NCI-H345 treated with DMSO at 0.1 percent for 48 hours (cell line): ENCODE measurements around the gene ATP2C2.

ENCODE experiments used
- DNase-seq: peaks from one replicate; lab custom pipeline; 2025; ENCODE audit not compliant: unreplicated experiment; lab: John Stamatoyannopoulos, UW

The ATP2C2 gene

DNA sequence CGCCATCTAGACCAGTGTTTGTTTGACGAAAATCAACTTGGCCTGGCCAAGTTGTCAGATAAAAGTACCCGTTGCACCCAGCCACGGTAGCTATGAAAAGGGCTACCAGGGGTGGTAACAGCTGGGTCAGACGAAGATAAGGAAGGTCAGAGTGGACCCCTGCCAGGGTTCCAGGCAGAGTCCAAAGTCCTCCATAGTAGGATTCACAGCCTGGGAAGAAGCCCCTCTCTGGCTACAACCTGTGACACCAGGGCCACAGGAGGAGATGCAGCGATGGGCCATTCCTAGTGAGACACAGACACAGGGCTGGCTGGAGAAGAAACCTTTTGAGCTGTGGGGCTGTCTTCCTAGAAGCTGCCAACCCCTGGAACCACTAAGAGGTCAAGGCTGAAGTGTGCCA is 96.8 kb downstream of the ATP2C2 start:
- no peak for DNase-seq

DNA sequence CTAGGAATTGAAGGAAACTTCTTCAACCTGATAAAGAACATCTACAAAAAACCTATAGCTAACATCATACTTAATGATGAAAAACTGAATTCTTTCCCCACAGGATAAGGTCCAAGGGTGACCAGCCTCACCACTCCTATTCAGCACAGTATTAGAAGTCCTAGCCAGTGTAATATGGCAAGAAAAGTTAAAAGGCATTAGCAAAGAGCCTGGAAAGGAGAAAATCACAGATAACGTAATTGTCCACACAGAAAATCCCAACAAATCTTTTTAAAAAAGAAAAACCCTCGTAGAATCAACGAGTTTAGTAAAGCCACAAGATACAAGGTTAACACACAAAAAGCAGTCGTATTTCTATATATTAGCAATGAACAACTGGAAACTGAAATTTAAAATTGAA is 98.4 kb downstream of the ATP2C2 start:
- no peak for DNase-seq

DNA sequence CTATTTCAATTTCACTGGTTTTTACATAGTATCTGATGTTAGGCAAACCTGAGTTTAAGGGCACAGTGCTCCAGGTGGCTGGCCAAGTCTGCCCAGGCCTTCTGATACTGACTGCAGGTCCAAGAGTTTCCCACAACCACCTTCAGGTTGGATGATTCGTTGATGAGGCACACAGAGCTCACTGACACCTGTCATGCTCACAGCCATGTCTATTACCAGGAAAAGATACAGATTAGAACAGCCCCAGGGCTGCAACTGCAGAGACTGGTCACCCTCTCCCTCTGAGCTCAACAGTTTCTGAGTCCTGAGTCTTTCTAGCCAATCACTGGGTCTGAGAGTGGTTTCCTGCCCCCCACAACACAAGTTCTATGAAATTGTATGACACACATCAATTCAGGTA is 98.9 kb downstream of the ATP2C2 start:
- DNase-seq, result no peak

DNA sequence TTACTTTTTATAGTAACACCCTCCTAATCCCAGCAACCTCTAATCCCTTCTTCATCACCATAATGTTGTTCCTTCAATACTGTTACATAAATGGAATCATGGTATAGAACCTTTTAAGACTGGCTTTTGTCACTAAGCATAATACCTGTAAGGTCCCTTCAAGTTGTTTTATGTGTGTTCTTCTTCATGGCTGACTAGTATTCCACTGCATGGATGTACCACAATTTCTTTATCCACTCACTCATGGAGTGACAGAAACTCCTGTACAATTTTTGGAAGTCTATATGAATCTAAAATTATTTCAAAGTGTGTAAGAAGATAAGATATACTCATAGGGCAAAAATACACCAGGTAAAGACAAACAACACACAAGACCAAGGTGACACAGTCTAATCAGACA is 99.4 kb downstream of the ATP2C2 start:
- no peak for DNase-seq

DNA sequence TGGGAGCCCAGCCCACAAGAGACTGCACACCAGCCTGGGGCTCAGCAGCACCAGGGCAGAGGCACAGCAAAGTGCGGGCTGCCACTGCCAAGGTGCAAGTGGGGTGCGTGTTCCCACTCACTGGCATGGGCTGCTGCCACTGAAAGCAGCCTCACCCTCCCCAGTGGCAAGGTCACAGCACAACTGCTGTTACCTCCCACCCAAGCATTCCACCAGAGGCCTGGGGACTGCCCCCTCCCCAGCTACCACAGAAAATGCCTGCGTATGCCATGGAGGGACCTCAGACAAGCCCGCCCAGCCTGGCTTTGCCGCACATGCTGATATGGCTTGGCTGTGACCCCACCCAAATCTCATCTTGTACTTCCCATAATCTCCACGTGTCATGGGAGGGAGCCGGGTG is 103.0 kb downstream of the ATP2C2 start:
- no peak for DNase-seq

DNA sequence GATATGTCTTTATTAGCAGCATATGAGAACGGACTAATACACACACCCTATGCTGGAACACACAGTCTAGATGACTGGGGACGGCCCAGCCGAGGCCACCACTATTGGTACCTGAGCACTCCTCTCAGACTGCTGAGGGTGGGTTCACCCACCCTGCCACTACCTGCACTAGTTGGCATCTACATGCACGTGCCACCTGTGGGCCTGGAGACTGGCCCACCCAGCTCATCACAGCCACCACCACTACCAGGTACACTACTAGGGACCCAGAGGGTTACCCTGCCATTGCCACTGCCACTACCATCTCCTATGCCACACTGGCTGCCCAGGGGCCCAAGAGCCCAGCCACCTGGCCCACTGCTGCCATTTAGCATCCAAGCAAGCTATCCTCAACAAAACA is 103.6 kb downstream of the ATP2C2 start:
- DNase-seq, result no peak

DNA sequence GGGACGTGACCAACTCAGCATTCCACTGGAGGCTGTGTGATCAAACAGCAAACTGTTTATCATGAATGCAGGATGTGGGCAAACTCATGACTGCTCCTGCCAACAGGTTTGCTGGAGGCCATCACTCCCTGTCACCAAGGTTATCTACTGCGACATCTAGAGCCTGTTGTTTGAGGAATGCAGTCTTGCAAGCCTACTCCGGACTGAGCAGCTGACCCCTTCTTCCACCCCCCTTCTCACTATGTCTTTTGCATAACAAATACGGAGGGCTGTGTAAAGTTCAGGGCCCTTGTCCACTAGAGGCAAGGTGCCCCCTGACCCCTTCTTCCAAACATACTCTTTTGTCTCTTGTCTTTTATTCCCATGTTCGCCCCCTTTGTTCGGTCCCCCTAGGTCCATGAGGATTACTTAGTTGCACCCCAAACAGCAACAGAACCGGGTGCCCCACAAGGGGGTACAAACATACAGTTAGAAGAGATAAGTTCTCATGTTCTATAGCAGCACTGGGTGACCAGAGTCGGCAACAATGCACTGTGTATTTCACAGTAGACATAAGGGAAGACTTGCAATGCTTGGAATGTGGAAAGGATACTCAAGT is 107.4 kb downstream of the ATP2C2 start:
- no peak for DNase-seq

DNA sequence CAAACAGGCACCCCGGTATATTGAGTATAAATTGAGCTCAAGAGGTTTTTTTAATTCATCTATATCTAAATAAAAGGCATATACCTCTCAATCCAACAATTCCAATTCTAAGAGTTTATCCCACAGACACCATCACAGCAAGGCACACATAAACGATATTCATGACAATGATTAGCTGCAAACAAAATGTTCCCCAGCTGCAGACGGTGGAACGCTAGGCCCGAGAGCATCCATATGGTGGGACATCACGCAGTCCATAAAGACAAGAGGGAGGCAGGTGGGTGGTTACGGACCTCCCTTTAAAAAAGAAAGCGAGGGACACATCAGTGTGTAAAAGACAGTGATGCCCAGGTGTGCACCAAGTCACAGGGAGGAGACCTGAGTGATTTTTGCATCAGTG is 108.1 kb downstream of the ATP2C2 start:
- no peak for DNase-seq

DNA sequence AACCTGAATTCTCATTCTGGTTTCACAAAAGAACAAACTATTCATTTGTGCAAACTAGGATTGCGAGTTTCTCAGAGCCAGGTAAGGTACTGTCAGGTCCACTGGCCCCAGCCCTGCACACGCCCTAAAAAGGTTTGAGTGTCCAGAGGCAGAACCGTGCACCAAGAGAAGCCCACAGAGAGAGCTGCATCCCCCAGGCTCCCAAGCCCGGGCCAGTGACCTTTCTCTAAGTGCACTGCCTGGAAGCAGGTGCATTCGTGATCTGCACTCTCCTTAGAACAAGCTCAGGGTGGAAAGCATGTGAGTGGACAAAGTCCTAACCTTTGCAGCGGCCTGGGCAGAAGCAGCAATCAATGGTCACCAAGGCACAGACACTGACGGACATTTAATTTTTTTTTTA is 109.3 kb downstream of the ATP2C2 start:
- no peak for DNase-seq

DNA sequence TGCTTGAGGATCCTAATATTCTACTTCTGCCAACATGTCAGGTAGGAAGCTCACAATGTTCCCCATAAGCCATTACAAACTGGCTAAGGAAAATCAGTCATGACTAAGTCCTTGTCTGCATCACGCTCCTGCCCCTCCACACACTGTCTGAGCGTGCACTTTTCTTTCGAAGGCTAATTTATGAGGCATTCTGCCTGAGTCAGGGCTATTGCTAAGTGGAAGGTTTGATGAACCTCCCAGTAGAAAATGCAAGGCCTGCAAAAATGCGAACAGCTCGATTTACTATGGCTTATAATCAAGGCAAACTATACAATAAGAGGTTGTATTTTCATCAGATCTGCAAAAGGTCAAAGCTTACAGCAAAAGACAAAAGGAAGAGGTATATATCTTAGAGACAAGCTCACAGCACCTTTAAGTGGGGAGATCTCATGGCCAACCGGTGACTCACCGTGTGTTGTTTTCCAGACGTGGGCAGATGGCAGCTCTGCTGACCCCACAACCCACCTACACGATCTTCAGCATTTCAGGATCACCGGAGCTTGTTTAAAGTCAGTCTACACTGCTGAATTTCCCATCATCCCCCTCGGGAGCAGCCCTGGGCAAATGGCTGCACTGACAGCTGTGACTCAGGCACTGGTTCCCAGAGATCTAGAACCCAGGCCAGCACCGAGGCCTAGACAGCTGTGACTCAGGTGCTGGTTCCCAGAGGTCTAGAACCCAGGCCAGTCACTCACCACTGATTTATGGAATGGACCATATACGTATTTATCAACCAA is 110.0 kb downstream of the ATP2C2 start:
- DNase-seq, result no peak

DNA sequence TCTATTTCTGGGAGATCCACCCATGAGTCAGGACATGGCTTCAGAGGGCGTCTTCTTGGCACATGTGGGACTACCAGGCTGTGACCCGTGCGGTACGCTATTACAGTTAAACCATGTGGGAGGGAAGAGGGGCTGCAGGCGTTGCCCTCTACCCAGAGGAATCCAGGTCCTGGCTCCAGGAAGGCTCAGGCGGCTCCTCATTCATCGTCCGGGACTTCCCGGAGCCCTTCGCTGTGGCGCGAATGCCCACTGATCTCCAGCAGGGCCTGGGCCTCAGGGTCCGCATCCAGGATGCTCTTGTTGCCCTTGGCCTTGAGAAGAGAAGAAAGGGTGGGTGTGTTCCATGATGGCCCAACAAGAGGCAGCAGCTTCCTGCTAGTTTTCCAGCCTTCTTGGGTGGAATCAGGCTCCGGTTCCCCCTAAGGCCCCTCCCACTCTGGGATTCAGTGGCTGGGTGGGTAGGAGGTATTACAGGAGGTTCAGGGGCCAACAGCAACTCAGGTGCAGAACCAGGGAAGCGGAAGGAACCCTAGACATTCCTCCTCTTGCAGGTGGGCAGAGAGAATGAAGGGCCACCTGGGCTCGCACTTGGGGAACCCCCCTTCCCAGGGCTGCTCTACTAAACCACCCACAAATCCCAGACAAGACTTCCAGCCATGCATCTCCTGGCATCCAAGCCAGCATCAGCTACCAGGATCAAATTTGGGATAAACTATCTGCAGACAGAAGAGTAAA is 111.5 kb downstream of the ATP2C2 start:
- DNase-seq, result no peak

DNA sequence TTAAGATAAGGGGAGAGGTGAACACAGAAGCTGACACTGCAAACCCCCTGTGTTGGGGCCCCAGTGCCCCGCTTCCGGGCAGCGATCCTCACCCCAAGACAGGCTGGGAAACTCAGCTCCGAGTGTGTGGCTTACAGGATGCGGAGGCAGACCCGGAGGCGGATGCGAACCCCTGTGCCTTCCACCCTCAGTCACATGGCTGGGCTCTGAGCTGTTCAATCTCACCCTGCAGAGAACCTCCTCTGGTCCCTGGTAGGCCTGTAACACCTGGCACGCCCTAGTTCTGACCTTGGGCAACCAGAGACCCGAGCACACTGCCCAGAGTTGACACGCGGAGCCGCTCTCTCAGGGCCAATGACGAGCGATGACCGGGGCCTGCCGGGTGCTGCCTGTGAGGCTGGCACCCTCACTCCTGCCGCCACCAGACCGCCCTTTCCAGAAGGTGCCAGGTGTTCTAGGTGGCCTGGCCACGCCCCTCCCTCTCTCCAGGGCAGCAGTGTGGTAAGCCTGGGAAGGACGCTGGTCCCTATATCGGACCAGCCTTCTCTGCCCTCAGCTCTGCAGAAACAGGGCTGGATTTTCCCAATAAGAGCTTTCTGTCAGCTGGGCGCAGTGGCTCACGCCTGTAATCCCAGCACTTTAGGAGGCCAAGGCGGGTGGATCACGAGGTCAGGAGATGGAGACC is 112.9 kb downstream of the ATP2C2 start:
- DNase-seq, result no peak

DNA sequence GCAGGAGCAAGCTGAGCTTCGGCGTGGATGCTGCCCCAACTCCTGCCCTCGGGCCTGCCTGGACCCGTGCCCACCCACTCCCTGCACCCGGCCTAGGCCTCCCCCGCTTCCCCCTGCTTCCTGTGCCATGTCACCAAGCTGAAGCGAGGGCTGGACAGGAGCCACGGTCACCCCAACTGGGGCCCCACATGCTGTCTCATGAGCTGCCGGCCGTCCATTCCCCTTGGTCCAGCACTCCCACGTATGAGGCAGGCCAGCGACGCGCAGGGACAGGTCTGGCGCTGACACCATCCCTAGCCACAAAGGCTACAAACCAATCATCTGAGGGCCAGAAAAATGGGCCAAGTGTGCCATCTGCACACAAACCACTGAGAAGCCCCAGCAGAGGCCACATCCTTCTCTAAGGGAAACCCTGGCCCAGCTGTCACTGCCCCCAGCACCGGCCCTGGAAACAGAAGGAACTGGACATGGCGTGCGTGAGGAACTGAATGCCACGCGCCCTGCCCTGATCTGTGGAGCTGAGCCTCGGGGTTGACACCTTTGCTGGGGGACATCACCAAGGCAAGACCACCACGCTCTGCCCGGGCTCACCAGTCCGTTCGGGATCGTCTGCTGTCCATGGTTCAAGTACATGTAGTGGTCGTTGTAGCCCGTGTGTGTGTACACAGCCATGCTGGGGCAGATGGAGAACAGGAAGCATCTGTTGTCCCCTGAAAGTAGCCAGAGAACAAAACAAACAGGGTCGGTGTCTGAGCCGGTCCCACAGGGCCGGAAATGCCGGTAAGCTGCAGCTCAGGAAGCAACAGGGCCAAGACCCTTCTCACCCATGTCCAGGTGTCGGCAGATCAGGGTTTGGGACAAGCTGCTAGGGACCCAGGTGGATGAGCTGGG is 113.9 kb downstream of the ATP2C2 start:
- DNase-seq, result no peak

DNA sequence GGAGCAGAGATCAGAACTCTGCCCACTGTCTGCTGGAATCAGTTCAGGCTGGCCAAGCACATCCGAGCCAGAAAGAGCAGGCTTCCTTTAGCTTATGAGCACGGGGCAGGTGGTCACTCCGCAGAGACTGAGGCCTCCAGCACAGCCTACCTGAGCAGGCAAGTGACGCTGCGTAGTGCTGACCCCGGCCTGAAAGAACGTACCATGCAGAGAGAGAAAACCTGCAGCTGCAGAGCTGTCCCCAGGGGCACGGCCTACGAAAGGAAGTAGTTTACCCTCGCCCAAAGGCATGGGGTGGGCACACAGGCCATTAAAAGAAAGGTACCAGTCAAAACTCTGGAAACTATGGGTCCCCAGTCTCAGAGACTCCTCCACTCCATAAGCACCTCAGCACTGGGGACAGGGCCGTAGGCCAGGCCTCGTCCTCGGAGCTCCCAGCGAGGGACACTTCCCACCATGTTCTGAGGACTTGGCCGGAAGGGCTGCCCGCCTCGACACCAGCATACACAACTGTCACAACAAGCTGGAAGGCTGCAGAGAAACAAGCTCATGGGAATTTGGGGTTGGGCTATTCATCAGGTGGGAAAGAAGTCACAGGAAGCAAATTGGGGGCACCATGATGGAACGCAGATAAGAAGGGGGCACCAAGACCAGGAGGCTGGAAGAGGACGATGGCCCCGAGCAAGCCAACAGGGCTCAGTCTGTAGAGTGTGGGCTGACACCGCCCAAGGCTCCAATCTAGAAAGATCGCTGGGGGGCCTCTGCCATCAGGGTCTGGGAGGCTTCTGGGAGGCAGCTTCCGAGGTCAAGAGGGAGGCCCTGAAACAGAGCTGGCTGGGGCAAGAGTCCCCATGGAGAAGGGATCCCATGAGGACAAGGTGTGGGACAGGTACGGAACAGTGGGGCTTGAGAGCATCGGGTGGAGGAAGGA is 114.9 kb downstream of the ATP2C2 start:
- no peak for DNase-seq

DNA sequence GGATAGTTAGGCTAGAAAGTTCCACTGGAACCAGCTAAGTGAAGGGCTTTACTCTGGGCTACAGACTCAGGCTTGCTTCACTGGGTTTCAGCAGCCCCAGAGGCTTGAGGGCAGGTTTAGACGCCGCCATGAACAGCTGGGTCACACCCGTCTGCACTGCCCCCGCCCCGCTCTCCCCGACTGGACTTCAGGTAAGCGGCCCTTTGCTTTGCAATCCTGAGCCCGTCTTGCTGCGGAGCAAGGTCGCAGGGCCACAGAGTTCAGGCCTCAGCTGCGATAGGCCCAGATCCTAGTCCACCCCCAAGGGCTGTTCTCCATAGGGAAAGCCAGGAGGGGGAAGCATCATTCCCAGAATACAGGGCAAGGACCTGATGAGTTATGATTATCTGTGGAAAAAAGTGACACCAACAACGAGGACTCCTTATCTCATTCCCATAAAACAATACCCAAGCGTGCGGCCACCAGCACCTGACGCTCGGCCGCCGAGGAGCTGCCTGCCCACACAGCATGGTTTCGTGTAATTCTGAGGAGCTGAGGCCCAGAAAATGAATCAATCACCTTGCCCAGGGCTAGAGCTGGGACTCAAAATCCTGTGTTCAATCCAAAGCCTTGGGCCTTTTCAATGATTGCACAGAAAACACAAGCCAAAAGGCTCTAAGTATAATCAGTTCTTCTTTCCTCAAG is 115.7 kb downstream of the ATP2C2 start:
- DNase-seq, result no peak

DNA sequence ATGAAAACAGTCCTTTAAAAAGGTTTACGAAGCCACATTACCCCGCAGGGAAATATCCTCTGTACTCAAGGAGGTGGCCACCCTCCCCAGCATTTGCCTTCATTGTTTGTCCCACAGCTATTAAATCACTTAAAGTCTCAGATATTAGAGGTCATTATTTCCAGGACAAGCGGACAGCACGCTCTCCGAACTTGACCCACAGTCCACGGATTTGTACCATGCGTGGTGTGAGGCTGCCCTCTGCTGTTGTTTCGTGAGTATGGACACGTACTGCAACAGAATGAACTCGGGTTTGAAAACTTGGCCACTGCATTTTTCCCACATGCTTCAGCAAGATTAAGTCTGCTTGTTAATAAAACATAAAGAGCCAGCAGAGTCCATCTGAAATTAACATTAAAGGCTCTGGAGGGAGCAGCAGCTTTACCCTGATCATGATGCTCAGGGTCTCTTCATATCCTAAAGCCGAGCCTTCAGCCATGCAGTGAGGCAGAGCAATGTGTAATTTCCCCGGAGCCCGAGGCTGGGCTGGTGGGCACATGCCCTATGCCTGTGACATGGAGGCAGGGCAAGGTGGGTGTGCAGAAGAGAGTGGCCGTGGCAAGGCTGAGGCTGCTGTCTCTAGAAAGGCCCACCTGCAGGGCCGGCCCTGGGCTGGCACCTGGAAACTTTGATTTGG is 116.4 kb downstream of the ATP2C2 start:
- no peak for DNase-seq

DNA sequence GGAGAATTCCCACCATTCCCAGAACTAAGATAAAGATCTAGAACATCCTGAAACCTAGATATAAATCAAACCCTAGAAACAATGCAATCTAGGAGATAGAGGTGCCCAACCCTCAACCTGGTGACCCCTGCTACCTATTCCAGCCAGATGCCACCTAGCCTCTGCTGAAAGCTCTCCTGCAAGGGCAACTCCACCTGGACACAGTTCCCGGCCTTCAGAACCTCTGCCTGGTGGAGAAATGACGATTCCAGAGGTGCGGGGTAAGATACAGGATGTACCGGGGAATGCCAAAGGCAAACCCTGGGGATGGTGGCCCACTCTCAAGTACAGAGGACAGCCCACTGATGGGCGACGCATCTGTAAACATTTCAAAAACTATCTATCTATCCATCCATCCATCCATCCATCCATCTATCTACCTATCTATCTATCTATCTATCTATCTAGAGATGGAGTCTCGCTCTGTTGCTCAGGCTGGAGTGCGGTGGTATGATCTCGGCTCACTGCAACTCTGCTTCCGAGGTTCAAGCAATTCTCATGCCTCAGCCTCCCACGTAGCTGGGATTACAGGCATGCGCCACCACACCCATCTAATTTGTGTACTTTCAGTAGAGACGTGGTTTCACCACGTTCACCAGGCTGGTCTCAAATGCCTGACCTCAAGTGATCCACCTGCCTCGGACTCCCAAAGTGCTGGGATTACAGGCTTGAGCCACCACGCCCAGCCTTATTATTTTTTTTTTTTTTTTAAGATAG is 117.1 kb downstream of the ATP2C2 start:
- no peak for DNase-seq

DNA sequence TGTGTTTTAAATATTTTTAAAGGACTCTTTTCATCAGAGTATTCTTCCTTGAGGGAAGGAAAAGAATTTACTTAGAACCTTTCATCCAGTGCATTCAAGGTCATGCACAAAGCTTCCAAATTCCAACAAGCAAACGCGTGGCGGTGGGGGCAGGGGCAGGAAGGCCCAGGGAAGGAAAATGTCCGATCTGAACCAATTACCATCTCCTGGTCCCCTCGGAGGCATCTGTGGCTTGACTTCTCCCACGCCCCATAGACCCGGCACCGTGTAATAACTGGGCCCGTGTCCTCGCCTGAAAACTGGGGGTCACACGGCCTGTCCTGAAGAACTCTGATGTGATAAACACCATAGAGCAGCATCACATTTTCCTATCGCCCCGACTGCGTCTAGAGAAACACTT is 117.8 kb downstream of the ATP2C2 start:
- no peak for DNase-seq
